Activated B cell treated with CpG ODN at 0.5 μM for 24 hours (primary cell): ENCODE measurements around the gene DAB1. TPM values are rescaled to one million over a fixed set of nuclear protein-coding genes. Genes with fewer than 3 reads are reported as not detected.

Experiments used
- ATAC-seq: fragments of 200-7000 bp; cut with Tn5 transposase; one replicate; pipeline ENCODE4 v1.10.0; 2021; ENCODE audit warnings: low read depth, mild to moderate bottlenecking, moderate library complexity
- CTCF ChIA-PET: fragments of 350-600 bp; sonication (Branson Sonifier 250); formaldehyde crosslinking; loops from one replicate; lab custom pipeline; 2021; ENCODE audit warnings: antibody characterized with exemption; lab: Charles Lee
- POLR2A ChIA-PET: fragments of 350-600 bp; sonication (Branson Sonifier 250); formaldehyde crosslinking; loops from one replicate; lab custom pipeline; 2021; ENCODE audit warnings: antibody characterized with exemption; lab: Charles Lee
- DNase-seq: peaks from one replicate; pipeline ENCODE4 v3.0.0; 2022
- H3K27ac Mint-ChIP-seq: one replicate; pipeline ENCODE4 v1.8.0; 2020; ENCODE audit warnings: mixed read lengths
- H3K27me3 Mint-ChIP-seq: one replicate; pipeline ENCODE4 v1.8.0; 2021; ENCODE audit warnings: mixed read lengths
- H3K36me3 Mint-ChIP-seq: one replicate; pipeline ENCODE4 v1.8.0; 2021; ENCODE audit warnings: low read depth, mixed read lengths
- H3K4me1 Mint-ChIP-seq: one replicate; pipeline ENCODE4 v1.8.0; 2021; ENCODE audit warnings: mixed read lengths
- H3K4me3 Mint-ChIP-seq: one replicate; pipeline ENCODE4 v1.8.0; 2020; ENCODE audit warnings: mild to moderate bottlenecking, mixed read lengths
- H3K9me3 Mint-ChIP-seq: one replicate; pipeline ENCODE4 v1.8.0; 2020; ENCODE audit warnings: mixed read lengths
- intact Hi-C: fragments of 100-400 bp; cut with micrococcal nuclease; formaldehyde crosslinking; loops from one replicate; pipeline ENCODE4 v1.15.1; 2024
- total RNA-seq: library from RNA; stranded (reverse); gene quantifications from 2 replicates; pipeline ENCODE4 v1.2.3, GENCODE V29; 2022
- TF ChIP-seq, protein P1 (sequence below): fragments of 200-600 bp; IDR thresholded peaks from one replicate; pipeline ENCODE4 v1.8.0; 2022; ENCODE audit warnings: antibody characterized with exemption, mild to moderate bottlenecking

DAB1 gene
- total RNA-seq, 1 donor from 2014 or later: not detected

GRCh38 chr1:57012315-57012714 lies 411.5 kb downstream of the DAB1 start:
- intact Hi-C loops: no loop called here
- ATAC-seq (no peak), DNase-seq (no peak)
- H3K27ac Mint-ChIP-seq: no peak overlapping the region
- ChIA-PET POLR2A (no interaction called here), CTCF (no interaction called here)
- TF ChIP-seq, protein P1, sequence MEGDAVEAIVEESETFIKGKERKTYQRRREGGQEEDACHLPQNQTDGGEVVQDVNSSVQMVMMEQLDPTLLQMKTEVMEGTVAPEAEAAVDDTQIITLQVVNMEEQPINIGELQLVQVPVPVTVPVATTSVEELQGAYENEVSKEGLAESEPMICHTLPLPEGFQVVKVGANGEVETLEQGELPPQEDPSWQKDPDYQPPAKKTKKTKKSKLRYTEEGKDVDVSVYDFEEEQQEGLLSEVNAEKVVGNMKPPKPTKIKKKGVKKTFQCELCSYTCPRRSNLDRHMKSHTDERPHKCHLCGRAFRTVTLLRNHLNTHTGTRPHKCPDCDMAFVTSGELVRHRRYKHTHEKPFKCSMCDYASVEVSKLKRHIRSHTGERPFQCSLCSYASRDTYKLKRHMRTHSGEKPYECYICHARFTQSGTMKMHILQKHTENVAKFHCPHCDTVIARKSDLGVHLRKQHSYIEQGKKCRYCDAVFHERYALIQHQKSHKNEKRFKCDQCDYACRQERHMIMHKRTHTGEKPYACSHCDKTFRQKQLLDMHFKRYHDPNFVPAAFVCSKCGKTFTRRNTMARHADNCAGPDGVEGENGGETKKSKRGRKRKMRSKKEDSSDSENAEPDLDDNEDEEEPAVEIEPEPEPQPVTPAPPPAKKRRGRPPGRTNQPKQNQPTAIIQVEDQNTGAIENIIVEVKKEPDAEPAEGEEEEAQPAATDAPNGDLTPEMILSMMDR: no peak
- H3K4me3 Mint-ChIP-seq: no peak overlapping the region
- H3K27me3 Mint-ChIP-seq: peaks cover 5% of the 10 kb centered on the region
- H3K4me1 Mint-ChIP-seq: no peaks in the 10 kb centered on the region
- H3K36me3 Mint-ChIP-seq: no peaks in the 10 kb centered on the region
- H3K9me3 Mint-ChIP-seq: no peaks in the 10 kb centered on the region

- intact Hi-C loops: no loop called here
- CTCF ChIA-PET: no interaction called here
- Mint-ChIP-seq H3K4me1 (no peaks in the 10 kb centered on the region), H3K36me3 (no peaks in the 10 kb centered on the region), H3K27me3 (peaks cover 5% of the 10 kb centered on the region), H3K4me3 (no peak overlapping the region), H3K9me3 (no peaks in the 10 kb centered on the region), H3K27ac (no peak overlapping the region)
- POLR2A ChIA-PET: no interaction called here
- ATAC-seq (no peak), DNase-seq (no peak)
- TF ChIP-seq, protein P1: no peak
Measured at GRCh38 chr1:57010511-57010910, 413.3 kb downstream of the DAB1 start.

DNA sequence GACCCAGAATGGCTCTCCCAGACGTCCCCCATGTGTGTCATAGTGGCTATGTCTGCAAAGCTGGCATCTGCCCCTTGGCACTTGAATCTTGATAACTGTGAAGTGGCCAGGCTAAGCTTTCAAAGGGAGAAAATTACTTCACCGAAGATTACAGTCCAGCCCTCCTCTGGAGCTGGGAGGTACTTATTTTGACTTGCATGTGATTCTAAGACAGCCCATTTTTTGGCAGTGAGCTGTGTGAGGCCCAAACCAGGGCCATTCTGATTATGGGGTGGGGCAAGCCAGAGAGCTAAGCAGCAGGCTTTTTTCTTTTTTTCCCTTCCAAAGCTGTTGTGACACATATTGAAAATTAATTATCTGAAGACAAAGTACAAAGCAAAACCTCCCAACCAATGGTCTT lies 415.9 kb downstream of the DAB1 start:
- ChIA-PET CTCF (no interaction called here), POLR2A (no interaction called here)
- Mint-ChIP-seq H3K27ac (no peak overlapping the region), H3K36me3 (no peaks in the 10 kb centered on the region), H3K4me3 (no peak overlapping the region), H3K27me3 (peaks cover 2% of the 10 kb centered on the region), H3K9me3 (no peaks in the 10 kb centered on the region), H3K4me1 (no peaks in the 10 kb centered on the region)
- intact Hi-C loops: no loop called here
- ATAC-seq: no peak
- TF ChIP-seq, protein P1: no peak
- DNase-seq: no peak

GRCh38 chr1:57007472-57007871 lies 416.4 kb downstream of the DAB1 start:
- CTCF ChIA-PET: no interaction called here
- intact Hi-C loops: no loop called here
- Mint-ChIP-seq H3K4me1 (no peaks in the 10 kb centered on the region), H3K36me3 (no peaks in the 10 kb centered on the region), H3K4me3 (no peak overlapping the region), H3K27ac (no peak overlapping the region), H3K27me3 (peaks cover 2% of the 10 kb centered on the region), H3K9me3 (no peaks in the 10 kb centered on the region)
- POLR2A ChIA-PET: no interaction called here
- DNase-seq (no peak), ATAC-seq (no peak)
- TF ChIP-seq, protein P1: no peak

DNA sequence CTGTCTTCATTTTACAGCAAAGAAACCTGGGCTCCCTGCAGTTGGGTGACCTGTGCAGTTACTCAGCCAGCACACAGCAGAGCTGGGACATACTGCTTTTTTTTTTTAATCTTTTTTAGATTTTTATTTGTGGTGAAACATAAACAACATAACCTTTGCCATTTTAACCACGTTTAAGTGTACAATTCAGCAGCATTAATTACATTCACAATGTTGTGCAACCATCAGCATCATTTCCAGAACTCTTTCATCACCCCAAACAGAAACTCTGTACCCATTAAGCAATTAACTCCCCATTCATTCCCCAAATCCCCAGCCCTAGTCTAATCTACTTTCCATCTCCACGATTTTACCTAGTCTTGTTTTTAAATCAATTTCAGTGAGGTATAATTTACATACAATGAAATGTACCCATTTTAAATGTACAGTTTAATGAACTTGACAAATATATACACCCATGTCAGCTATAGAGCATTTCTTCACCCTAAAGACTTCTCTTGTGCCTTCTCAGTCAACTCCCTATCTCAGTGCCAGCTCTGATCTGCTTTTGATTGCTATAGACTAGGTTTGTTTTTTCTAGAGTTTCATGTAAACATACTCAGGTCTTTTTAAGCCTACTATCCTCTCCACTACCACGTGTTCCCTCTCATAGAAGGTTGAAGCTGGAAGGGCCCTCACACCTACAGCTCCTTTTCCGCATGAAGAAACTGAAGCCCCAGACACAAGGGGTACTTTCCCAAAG lies 420.3 kb downstream of the DAB1 start:
- TF ChIP-seq, protein P1: no peak
- ChIA-PET CTCF (no interaction called here), POLR2A (no interaction called here)
- intact Hi-C loops: no loop called here
- Mint-ChIP-seq H3K27ac (no peak overlapping the region), H3K4me1 (no peaks in the 10 kb centered on the region), H3K4me3 (no peak overlapping the region), H3K27me3 (peaks cover 2% of the 10 kb centered on the region), H3K36me3 (no peaks in the 10 kb centered on the region), H3K9me3 (no peaks in the 10 kb centered on the region)
- no peak for ATAC-seq
- no peak for DNase-seq
